GM18526 (cell line): Measurements from ENCODE around the gene PLAC1.

Source experiments
- POLR2A ChIP-seq: IDR thresholded peaks from 3 replicates; pipeline ENCODE4 v1.6.1; 2011; ENCODE audit not compliant: insufficient read length; ENCODE audit errors: extremely low read depth

PLAC1 gene

GRCh38 chrX:134548257-134549201, 109.7 kb downstream of the PLAC1 start:
- TF ChIP-seq POLR2A: no peak

GRCh38 chrX:134547047-134547679, 111.1 kb downstream of the PLAC1 start:
- no peak for TF ChIP-seq POLR2A

- no peak for TF ChIP-seq POLR2A
Measured at GRCh38 chrX:134546187-134546586, 112.1 kb downstream of the PLAC1 start.

GRCh38 chrX:134545510-134545909, 112.8 kb downstream of the PLAC1 start:
- TF ChIP-seq POLR2A: no peak

- no peak for TF ChIP-seq POLR2A
Measured at GRCh38 chrX:134544513-134545151, 113.6 kb downstream of the PLAC1 start.

- TF ChIP-seq POLR2A: no peak
Measured at GRCh38 chrX:134544135-134544512, 114.1 kb downstream of the PLAC1 start.

- no peak for TF ChIP-seq POLR2A
Measured at GRCh38 chrX:134543288-134543687, 115.0 kb downstream of the PLAC1 start.

GRCh38 chrX:134542485-134542884, 115.8 kb downstream of the PLAC1 start:
- TF ChIP-seq POLR2A: no peak

- no peak for TF ChIP-seq POLR2A
Measured at GRCh38 chrX:134541906-134542305, 116.4 kb downstream of the PLAC1 start.

GRCh38 chrX:134538316-134538715, 120.0 kb downstream of the PLAC1 start:
- TF ChIP-seq POLR2A: no peak

GRCh38 chrX:134537179-134537955, 120.9 kb downstream of the PLAC1 start:
- TF ChIP-seq POLR2A: no peak

- TF ChIP-seq POLR2A: no peak
Measured at GRCh38 chrX:134533952-134534351, 124.3 kb downstream of the PLAC1 start.

- TF ChIP-seq POLR2A: no peak
Measured at GRCh38 chrX:134533352-134533751, 124.9 kb downstream of the PLAC1 start.

GRCh38 chrX:134530845-134531244, 127.4 kb downstream of the PLAC1 start:
- TF ChIP-seq POLR2A: no peak

- TF ChIP-seq POLR2A: no peak
Measured at GRCh38 chrX:134529481-134529880, 128.8 kb downstream of the PLAC1 start.
